T-helper 17 cell (primary cell): ENCODE data around the gene JARID2. TPM values are rescaled to one million over a fixed set of nuclear protein-coding genes. Genes with fewer than 3 reads are reported as not detected.

Experiments used
- ATAC-seq: fragments of 150-1000 bp; cut with Tn5 transposase; 2 replicates; pipeline ENCODE4 v1.10.0; 2021; ENCODE audit warnings: mild to moderate bottlenecking, moderate library complexity
- DNase-seq, 3 donors: peaks; one replicate each; pipeline versions ENCODE4 v3.0.0 to v3.0.0-alpha.2; 2020 to 2021
- H3K9me3 ChIP-seq: one replicate; pipeline ENCODE4 v1.7.0; 2013; ENCODE audit warnings: low read length, mild to moderate bottlenecking; ENCODE audit not compliant: control insufficient read depth, poor library complexity, severe bottlenecking
- H3K27ac Mint-ChIP-seq: one replicate; pipeline ENCODE4 v1.8.0; 2022; ENCODE audit warnings: mild to moderate bottlenecking, moderate library complexity, mixed read lengths
- H3K27me3 Mint-ChIP-seq: one replicate; pipeline ENCODE4 v1.8.0; 2022; ENCODE audit warnings: mixed read lengths
- H3K36me3 Mint-ChIP-seq: one replicate; pipeline ENCODE4 v1.8.0; 2022; ENCODE audit warnings: low read depth, mixed read lengths
- H3K4me1 Mint-ChIP-seq: one replicate; pipeline ENCODE4 v1.8.0; 2022; ENCODE audit warnings: mild to moderate bottlenecking, mixed read lengths
- H3K4me3 Mint-ChIP-seq: one replicate; pipeline ENCODE4 v1.8.0; 2022; ENCODE audit warnings: mild to moderate bottlenecking, moderate library complexity, mixed read lengths
- total RNA-seq, 4 donors: library from RNA in 2 of 4; stranded (reverse) in 2 of 4; gene quantifications; one replicate each; pipeline ENCODE4 v1.2.3 and lab custom pipeline; 2022 to 2026

Gene JARID2
- total RNA-seq, 2 donors from 2014 or later, result 21.9 to 35.5 TPM

- Mint-ChIP-seq H3K27me3 (no peaks in the 10 kb centered on the region), H3K4me3 (no peak overlapping the region), H3K27ac (no peak overlapping the region), H3K4me1 (peaks cover 55% of the 10 kb centered on the region), H3K36me3 (no peaks in the 10 kb centered on the region)
- ATAC-seq (no peak), DNase-seq (no peak)
- H3K9me3 ChIP-seq, result no peaks in the 10 kb centered on the region
Observed at GRCh38 chr6:15389084-15389764, 143.4 kb downstream of the JARID2 start.

DNA sequence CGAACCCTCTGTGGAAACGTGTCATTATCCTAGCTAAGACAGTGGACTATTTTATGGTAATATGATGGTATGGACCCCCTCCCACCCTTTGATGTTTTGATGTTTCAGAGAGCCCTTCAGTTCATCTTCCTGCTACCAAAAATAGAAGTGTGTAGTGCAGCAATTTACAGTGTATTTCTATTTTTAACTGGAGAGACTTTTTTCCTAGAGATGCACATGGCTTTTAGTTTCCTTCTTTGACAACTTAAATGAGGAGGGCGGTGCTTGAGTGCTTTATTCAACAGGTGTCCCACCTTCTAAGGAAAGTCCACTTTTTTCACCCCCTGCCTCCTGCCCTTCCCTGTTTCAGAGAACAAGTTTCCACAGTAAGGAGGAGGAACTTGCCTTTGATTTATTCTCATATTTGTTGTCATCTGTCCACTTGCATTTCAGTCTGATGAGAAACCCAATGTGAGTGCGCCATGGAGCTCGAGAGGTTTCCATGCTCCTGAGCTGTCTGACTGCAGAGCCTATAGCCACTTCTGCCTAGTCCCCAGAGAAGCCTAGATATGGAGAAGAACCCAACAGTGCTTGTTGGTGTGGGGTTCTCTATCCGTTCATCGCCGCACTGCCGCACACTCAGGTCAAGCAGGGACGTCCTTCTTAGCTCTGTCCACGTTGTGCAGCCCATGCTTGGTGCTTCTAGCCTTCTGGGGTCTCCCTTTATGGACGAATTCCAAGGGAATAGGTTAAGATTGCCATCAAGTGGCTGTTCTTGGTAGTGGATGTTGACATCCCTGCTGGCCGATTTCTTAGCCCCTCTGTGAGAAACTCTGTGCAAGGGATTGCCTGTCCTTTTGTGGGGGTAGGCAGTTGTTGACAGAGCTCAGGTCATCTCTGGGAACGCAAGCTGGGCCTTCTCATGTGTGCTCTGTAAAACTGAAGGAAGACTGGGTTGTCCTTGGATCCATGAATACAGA lies 144.2 kb downstream of the JARID2 start:
- H3K9me3 ChIP-seq, result no peaks in the 10 kb centered on the region
- ATAC-seq, result no peak
- peaks cover 53% of the 10 kb centered on the region for H3K4me1 Mint-ChIP-seq
- DNase-seq, result no peak
- no peaks in the 10 kb centered on the region for H3K27me3 Mint-ChIP-seq
- no peaks in the 10 kb centered on the region for H3K36me3 Mint-ChIP-seq
- H3K4me3 Mint-ChIP-seq, result no peak overlapping the region
- peak overlapping the region; percentile 2 for H3K27ac Mint-ChIP-seq

- Mint-ChIP-seq H3K36me3 (no peaks in the 10 kb centered on the region), H3K27ac (no peak overlapping the region), H3K27me3 (no peaks in the 10 kb centered on the region), H3K4me3 (no peak overlapping the region), H3K4me1 (peaks cover 49% of the 10 kb centered on the region)
- H3K9me3 ChIP-seq, result no peaks in the 10 kb centered on the region
- DNase-seq (no peak), ATAC-seq (no peak)
Observed at GRCh38 chr6:15391500-15391899, 145.6 kb downstream of the JARID2 start.

DNA sequence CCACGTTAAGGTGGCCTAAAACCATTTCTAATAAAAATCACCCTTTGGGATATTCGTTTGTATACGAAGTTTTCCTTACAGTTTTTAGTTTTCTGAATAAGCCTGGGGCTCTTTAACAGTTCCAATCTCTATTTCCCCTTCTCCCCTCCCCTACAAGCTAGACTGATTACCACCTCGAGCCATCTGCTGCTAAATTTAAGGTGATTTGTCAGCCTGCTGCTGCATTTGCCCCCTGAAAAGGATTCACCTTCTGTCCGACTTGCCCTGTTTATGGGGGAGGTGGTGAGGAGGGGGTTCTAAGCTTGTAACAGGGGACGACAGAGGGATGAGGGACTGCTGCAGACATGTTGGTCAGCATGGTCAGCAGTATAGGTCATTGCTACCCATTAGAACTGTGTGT lies 146.3 kb downstream of the JARID2 start:
- Mint-ChIP-seq H3K4me1 (peaks cover 45% of the 10 kb centered on the region), H3K27ac (no peak overlapping the region), H3K36me3 (no peaks in the 10 kb centered on the region), H3K4me3 (no peak overlapping the region), H3K27me3 (no peaks in the 10 kb centered on the region)
- DNase-seq (no peak), ATAC-seq (no peak)
- no peaks in the 10 kb centered on the region for H3K9me3 ChIP-seq

GRCh38 chr6:15393605-15394004 lies 147.7 kb downstream of the JARID2 start:
- Mint-ChIP-seq H3K27me3 (no peaks in the 10 kb centered on the region), H3K4me3 (no peak overlapping the region), H3K36me3 (no peaks in the 10 kb centered on the region), H3K4me1 (peaks cover 35% of the 10 kb centered on the region), H3K27ac (no peak overlapping the region)
- DNase-seq (no peak), ATAC-seq (no peak)
- H3K9me3 ChIP-seq, result no peaks in the 10 kb centered on the region

DNA sequence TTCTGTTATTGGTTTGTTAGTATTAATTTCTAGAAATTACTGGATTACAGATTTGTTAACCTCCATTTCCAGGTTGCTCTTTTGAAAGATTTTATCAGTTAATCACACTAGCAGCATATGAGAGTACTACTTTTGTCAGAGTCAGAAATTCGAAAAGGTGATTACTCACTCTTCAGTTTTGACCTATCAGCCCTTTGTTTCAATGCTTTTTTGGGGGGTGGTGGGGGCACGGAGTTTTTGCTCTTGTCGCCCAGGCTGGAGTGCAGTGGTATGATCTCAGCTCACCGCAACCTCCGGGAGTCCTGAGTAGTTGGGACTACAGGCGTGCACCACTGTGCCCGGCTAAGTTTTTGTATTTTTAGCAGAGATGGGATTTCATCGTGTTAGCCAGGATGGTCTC lies 149.2 kb downstream of the JARID2 start:
- Mint-ChIP-seq H3K27me3 (no peaks in the 10 kb centered on the region), H3K4me3 (no peak overlapping the region), H3K4me1 (peaks cover 37% of the 10 kb centered on the region), H3K27ac (no peak overlapping the region), H3K36me3 (no peaks in the 10 kb centered on the region)
- no peak for ATAC-seq
- no peaks in the 10 kb centered on the region for H3K9me3 ChIP-seq
- no peak for DNase-seq

GRCh38 chr6:15396808-15397207 lies 150.9 kb downstream of the JARID2 start:
- H3K27me3 Mint-ChIP-seq, result no peaks in the 10 kb centered on the region
- no peak for DNase-seq
- H3K9me3 ChIP-seq, result no peaks in the 10 kb centered on the region
- ATAC-seq, result no peak
- H3K4me3 Mint-ChIP-seq, result no peak overlapping the region
- peaks cover 37% of the 10 kb centered on the region for H3K4me1 Mint-ChIP-seq
- no peak overlapping the region for H3K27ac Mint-ChIP-seq
- H3K36me3 Mint-ChIP-seq, result no peaks in the 10 kb centered on the region

DNA sequence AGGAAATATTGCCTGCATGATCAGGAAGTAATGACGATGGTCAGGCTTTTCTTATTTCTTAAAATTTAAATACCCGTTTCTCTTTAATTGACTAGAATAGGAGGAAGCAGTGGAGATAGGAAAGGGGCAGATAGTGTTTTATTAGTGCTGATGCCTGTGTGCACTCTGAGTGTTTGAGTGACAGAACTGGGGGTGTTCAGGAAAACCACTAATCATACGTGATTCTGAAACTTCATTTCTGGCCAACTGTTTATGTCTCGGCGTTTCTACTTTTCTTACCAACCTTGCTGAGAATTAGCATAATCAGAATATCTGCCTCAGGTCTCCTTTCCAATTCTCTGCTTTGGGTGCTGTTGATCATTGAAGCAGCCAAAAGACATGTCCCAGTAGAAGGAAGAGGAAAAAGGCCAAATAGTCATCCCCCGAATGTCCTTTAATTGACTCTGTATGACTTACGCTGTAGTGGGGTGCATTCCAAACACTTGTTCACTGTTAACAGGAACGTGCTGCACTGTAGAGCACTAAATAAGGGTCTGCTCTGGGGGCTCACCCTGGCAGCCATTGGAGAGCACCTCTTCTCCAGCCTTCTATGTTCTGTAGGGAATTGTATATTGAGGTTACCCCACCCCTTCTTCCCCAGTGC lies 152.9 kb downstream of the JARID2 start:
- DNase-seq (no peak), ATAC-seq (peak; percentile 27)
- Mint-ChIP-seq H3K4me1 (peaks cover 48% of the 10 kb centered on the region), H3K36me3 (peaks cover 5% of the 10 kb centered on the region), H3K4me3 (peak overlapping the region; percentile 55), H3K27me3 (no peaks in the 10 kb centered on the region), H3K27ac (peak overlapping the region; percentile 63)
- no peaks in the 10 kb centered on the region for H3K9me3 ChIP-seq

DNA sequence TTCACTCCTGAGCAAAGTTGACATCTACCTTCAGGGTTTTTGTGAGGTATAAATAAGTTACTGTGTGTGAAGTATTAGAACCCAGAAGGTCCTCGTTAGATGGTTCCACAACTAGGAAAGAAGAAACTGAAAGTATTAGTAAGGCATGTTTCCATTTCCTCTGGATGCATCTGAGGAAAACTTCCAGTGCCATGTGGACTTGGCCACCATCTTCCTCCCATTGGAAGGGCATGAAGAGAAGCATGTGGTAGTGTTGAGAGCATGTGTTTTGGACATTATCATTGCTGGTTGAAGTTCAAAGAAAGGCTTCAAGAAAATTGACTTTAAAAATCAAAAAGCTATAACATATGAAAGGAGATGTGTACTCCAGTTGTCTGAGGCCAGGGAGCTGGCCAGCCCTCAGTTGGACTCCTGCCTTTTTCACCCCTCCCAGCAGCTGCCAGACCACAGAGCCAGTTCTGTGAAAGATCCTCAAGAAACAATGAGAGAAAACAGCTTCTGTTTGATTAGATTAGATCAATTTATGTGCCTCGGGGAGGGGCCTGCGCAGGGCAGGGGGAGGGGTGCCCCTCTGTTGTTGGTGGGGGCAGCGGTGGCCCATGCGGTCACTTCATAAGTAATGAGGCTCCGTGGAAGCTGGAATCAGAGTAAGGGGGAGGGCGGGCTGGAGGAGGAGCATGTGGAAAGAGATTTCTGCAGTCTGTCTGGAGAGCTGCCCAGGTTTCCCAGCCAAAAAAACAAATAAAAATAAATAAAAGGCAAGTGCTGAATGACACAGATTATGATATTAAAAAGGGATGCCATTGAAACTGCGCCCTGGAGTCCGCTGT lies 154.0 kb downstream of the JARID2 start:
- Mint-ChIP-seq H3K27ac (peak overlapping the region; percentile 63), H3K36me3 (peaks cover 5% of the 10 kb centered on the region), H3K4me3 (no peak overlapping the region), H3K4me1 (peaks cover 54% of the 10 kb centered on the region), H3K27me3 (no peaks in the 10 kb centered on the region)
- no peaks in the 10 kb centered on the region for H3K9me3 ChIP-seq
- DNase-seq, result no peak
- ATAC-seq, result no peak

DNA sequence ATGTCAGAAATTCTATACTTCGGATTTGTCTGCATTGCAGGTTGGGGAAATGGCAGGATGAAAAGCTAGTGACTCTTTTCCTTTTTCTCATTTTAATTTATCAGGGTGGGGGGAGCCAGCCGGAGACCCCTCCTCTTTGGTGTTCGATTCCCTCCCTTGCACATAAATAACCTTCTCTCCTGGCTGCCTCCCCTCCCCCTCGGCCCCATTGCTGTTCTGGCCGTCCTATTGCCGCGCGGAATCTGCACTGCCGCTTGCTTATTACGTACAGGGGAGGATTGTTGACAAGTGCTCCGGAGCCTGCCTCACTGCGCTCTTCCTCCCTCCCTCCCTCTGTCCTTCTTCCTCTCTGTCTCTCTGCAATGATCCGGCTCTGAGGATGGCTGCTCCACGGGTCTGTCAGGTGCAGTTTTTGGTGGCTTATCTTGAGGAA lies 154.7 kb downstream of the JARID2 start:
- peaks cover 5% of the 10 kb centered on the region for H3K36me3 Mint-ChIP-seq
- H3K4me1 Mint-ChIP-seq, result peaks cover 57% of the 10 kb centered on the region
- DNase-seq, result no peak
- peak overlapping the region; percentile 43 for H3K4me3 Mint-ChIP-seq
- no peak overlapping the region for H3K27ac Mint-ChIP-seq
- H3K27me3 Mint-ChIP-seq, result no peaks in the 10 kb centered on the region
- H3K9me3 ChIP-seq, result no peaks in the 10 kb centered on the region
- peak; percentile 50 for ATAC-seq

DNA sequence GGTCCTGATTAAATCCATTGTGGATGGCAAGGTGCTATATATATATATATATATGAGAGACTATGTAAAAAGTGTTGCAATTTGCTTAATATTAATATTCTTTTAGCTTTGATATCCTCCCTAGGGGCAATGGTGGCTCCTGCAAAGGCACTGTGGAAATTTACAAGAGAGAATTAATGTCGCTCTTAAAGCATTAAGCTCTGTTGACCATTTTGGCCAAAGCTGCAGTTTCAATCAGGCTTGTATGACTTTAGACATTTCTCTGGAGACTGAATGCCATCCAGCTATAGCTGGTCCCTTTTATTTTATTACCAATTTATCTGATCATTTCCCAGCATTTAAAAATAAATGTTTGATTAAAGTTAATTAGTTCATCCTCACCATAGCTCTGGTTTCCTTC lies 155.3 kb downstream of the JARID2 start:
- H3K4me3 Mint-ChIP-seq, result no peak overlapping the region
- no peak for DNase-seq
- H3K4me1 Mint-ChIP-seq, result peaks cover 60% of the 10 kb centered on the region
- H3K27me3 Mint-ChIP-seq, result no peaks in the 10 kb centered on the region
- H3K9me3 ChIP-seq, result no peaks in the 10 kb centered on the region
- no peak overlapping the region for H3K27ac Mint-ChIP-seq
- peaks cover 5% of the 10 kb centered on the region for H3K36me3 Mint-ChIP-seq
- ATAC-seq, result no peak

- Mint-ChIP-seq H3K4me3 (peak overlapping the region; percentile 41), H3K36me3 (peaks cover 5% of the 10 kb centered on the region), H3K27me3 (no peaks in the 10 kb centered on the region), H3K27ac (peak overlapping the region; percentile 80), H3K4me1 (peaks cover 62% of the 10 kb centered on the region)
- no peaks in the 10 kb centered on the region for H3K9me3 ChIP-seq
- DNase-seq, result no peak
- ATAC-seq, result no peak
Observed at GRCh38 chr6:15401769-15402250, 155.9 kb downstream of the JARID2 start.
